H9 (cell line): Measurements from ENCODE around the gene GRIK4. TPM values are rescaled to one million over a fixed set of nuclear protein-coding genes. Genes with fewer than 3 reads are reported as not detected.

ENCODE experiments used
- DNase-seq: peaks from one replicate; pipeline ENCODE4 v3.0.0-alpha.2; 2017
- H2AFZ ChIP-seq: one replicate; pipeline ENCODE4 v1.6.1; 2013; ENCODE audit warnings: mild to moderate bottlenecking, low read length, control low read depth, moderate library complexity
- H2AK5ac ChIP-seq: 2 replicates; pipeline ENCODE4 v1.6.1; 2013; ENCODE audit warnings: low read length, control low read depth, mixed read lengths; ENCODE audit not compliant: insufficient read length
- H2BK120ac ChIP-seq: one replicate; pipeline ENCODE4 v1.6.1; 2013; ENCODE audit warnings: low read depth, mild to moderate bottlenecking, low read length, control low read depth, inconsistent platforms; ENCODE audit not compliant: poor library complexity, severe bottlenecking
- H2BK12ac ChIP-seq: 2 replicates; pipeline ENCODE4 v1.6.1; 2013; ENCODE audit warnings: low read length, control low read depth, mixed read lengths, low read depth; ENCODE audit not compliant: insufficient read length
- H2BK15ac ChIP-seq: 2 replicates; pipeline ENCODE4 v1.6.1; 2013; ENCODE audit warnings: low read depth, low read length, control low read depth
- H2BK20ac ChIP-seq: one replicate; pipeline ENCODE4 v1.6.1; 2013; ENCODE audit warnings: low read depth, mild to moderate bottlenecking, low read length, control low read depth, inconsistent platforms; ENCODE audit not compliant: poor library complexity, severe bottlenecking
- H2BK5ac ChIP-seq: 2 replicates; pipeline ENCODE4 v1.6.1; 2013; ENCODE audit warnings: low read length, control low read depth, mixed read lengths; ENCODE audit not compliant: insufficient read length
- H3K14ac ChIP-seq: 2 replicates; pipeline ENCODE4 v1.6.1; 2013; ENCODE audit warnings: low read length, control low read depth; ENCODE audit not compliant: insufficient read depth
- H3K18ac ChIP-seq: 2 replicates; pipeline ENCODE4 v1.6.1; 2013; ENCODE audit warnings: low read depth, mild to moderate bottlenecking, mixed read lengths, low read length, control low read depth; ENCODE audit not compliant: insufficient read length
- H3K23ac ChIP-seq: 2 replicates; pipeline ENCODE4 v1.6.1; 2013; ENCODE audit warnings: low read length, control low read depth, mixed read lengths, low read depth; ENCODE audit not compliant: insufficient read length
- H3K23me2 ChIP-seq: 2 replicates; pipeline ENCODE4 v1.6.1; 2013; ENCODE audit warnings: low read depth, mild to moderate bottlenecking, mixed read lengths, low read length, control low read depth; ENCODE audit not compliant: insufficient read length, poor library complexity, severe bottlenecking
- H3K27ac ChIP-seq: 2 replicates; pipeline ENCODE4 v1.5.1; 2013; ENCODE audit warnings: low read length, control low read depth, mixed read lengths, low read depth; ENCODE audit not compliant: insufficient read length
- H3K27me3 ChIP-seq: 2 replicates; pipeline ENCODE4 v1.6.1; 2013; ENCODE audit warnings: low read length, control low read depth, inconsistent platforms; ENCODE audit not compliant: insufficient read depth
- H3K4ac ChIP-seq: 2 replicates; pipeline ENCODE4 v1.6.1; 2013; ENCODE audit warnings: low read depth, mild to moderate bottlenecking, control low read depth, inconsistent platforms, low read length, moderate library complexity
- H3K4me1 ChIP-seq: 2 replicates; pipeline ENCODE4 v1.6.1; 2013; ENCODE audit warnings: low read length, control low read depth, inconsistent platforms; ENCODE audit not compliant: insufficient read depth
- H3K4me2 ChIP-seq: 2 replicates; pipeline ENCODE4 v1.6.1; 2013; ENCODE audit warnings: low read length, control low read depth, mixed read lengths; ENCODE audit not compliant: insufficient read length, insufficient read depth
- H3K56ac ChIP-seq: 2 replicates; pipeline ENCODE4 v1.6.1; 2013; ENCODE audit warnings: low read depth, mild to moderate bottlenecking, mixed read lengths, low read length, control low read depth; ENCODE audit not compliant: insufficient read length
- H3K79me1 ChIP-seq: 2 replicates; pipeline ENCODE4 v1.6.1; 2013; ENCODE audit warnings: low read depth, mild to moderate bottlenecking, moderate library complexity, low read length, control low read depth, inconsistent platforms; ENCODE audit not compliant: insufficient read depth, poor library complexity, severe bottlenecking
- H3K79me2 ChIP-seq: 2 replicates; pipeline ENCODE4 v1.6.1; 2013; ENCODE audit warnings: low read length, control low read depth, inconsistent platforms; ENCODE audit not compliant: insufficient read depth
- H3K9ac ChIP-seq: 2 replicates; pipeline ENCODE4 v1.6.1; 2013; ENCODE audit warnings: low read length, control low read depth, mixed read lengths; ENCODE audit not compliant: insufficient read length; ENCODE audit errors: extremely low read depth
- H3K9me3 ChIP-seq: one replicate; pipeline ENCODE4 v1.6.1; 2013; ENCODE audit warnings: low read depth, low read length, inconsistent platforms; ENCODE audit not compliant: control insufficient read depth
- H3T11ph ChIP-seq: one replicate; pipeline ENCODE4 v1.6.1; 2013; ENCODE audit warnings: mild to moderate bottlenecking, low read length, control low read depth, inconsistent platforms
- H4K20me1 ChIP-seq: one replicate; pipeline ENCODE4 v1.6.1; 2013; ENCODE audit not compliant: control insufficient read depth, insufficient read length, insufficient read depth
- H4K5ac ChIP-seq: 2 replicates; pipeline ENCODE4 v1.6.1; 2013; ENCODE audit warnings: low read depth, mild to moderate bottlenecking, mixed read lengths, low read length, control low read depth; ENCODE audit not compliant: insufficient read length
- H4K8ac ChIP-seq: replicated peaks from 2 replicates; pipeline ENCODE4 v1.6.1; 2013; ENCODE audit warnings: low read length, control low read depth, mixed read lengths, low read depth; ENCODE audit not compliant: insufficient read length
- H4K91ac ChIP-seq: 2 replicates; pipeline ENCODE4 v1.6.1; 2013; ENCODE audit warnings: low read depth, mild to moderate bottlenecking, moderate library complexity, mixed read lengths, low read length, control low read depth; ENCODE audit not compliant: insufficient read length
- H3K27ac Mint-ChIP-seq, 3 experiments: 2 replicates in 2 of 3; 3 replicates in 1 of 3; pipeline ENCODE4 v1.8.0; 2020 to 2021; ENCODE audit warnings: mixed read lengths in 3 of 3, mild to moderate bottlenecking in 1 of 3, moderate library complexity in 1 of 3
- H3K27me3 Mint-ChIP-seq: 2 replicates; pipeline ENCODE4 v1.8.0; 2021; ENCODE audit warnings: low read depth, mild to moderate bottlenecking, moderate library complexity, mixed read lengths
- H3K36me3 Mint-ChIP-seq, 3 experiments: 2 replicates in 2 of 3; 3 replicates in 1 of 3; pipeline ENCODE4 v1.8.0; 2020 to 2021; ENCODE audit warnings: low read depth in 3 of 3, mixed read lengths in 3 of 3; ENCODE audit not compliant: insufficient read depth in 1 of 3
- H3K4me1 Mint-ChIP-seq, 2 experiments: 2 replicates each; pipeline ENCODE4 v1.8.0; 2020; ENCODE audit warnings: mixed read lengths in 2 of 2
- H3K4me3 Mint-ChIP-seq, 2 experiments: 2 replicates in 1 of 2; 3 replicates in 1 of 2; pipeline ENCODE4 v1.8.0; 2020 to 2021; ENCODE audit warnings: mild to moderate bottlenecking in 2 of 2, mixed read lengths in 2 of 2, moderate library complexity in 1 of 2
- H3K9me3 Mint-ChIP-seq, 2 experiments: 2 replicates in 1 of 2; 3 replicates in 1 of 2; pipeline ENCODE4 v1.8.0; 2020; ENCODE audit warnings: mild to moderate bottlenecking in 2 of 2, mixed read lengths in 2 of 2, moderate library complexity in 1 of 2
- WGBS: extraction: QIAGEN DNeasy Blood & Tissue Kit; methylation state at CpG from one replicate; pipeline ENCODE4 v1.1.7; 2013; ENCODE audit warnings: missing lambda C conversion rate, low lambda C conversion rate, mixed read lengths; ENCODE audit not compliant: insufficient read length; ENCODE audit errors: extremely low coverage; 5-methylcytosine and 5-hydroxymethylcytosine counted together
- total RNA-seq: library from RNA; stranded (reverse); gene quantifications from 2 replicates; pipeline ENCODE4 v1.2.1, GENCODE V29; 2021
- TF ChIP-seq, protein P1 (sequence below): fragments of 200-600 bp; sonication (generic); conservative IDR thresholded peaks from 3 replicates; pipeline ENCODE4 v1.8.0; 2021; ENCODE audit warnings: antibody characterized with exemption, mild to moderate bottlenecking

Gene GRIK4
- total RNA-seq, 1 experiment from 2014 or later = 2.3 TPM

DNA sequence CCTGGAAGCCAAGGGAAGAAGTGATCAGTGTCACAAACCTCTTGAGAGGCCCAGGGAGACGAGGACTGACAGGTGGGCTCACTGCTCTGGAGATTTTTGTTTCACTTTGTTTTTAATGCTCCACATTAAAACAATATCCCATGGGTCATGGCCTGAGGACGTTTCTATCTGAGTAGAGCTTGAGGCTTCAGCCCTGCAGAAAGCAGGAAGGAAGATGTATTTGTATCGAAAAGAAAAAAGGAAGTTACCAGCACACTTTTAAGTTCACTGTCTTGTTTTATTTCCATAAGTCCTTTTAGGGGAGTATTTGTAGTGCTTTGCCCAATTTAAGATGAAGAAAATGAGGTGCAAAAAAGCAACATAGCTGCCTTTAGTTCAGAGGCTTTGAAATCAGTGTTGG lies 191.1 kb downstream of the GRIK4 start:
- H3T11ph ChIP-seq = no peak overlapping the region
- H2BK15ac ChIP-seq = no peak overlapping the region
- H4K8ac ChIP-seq = no peak overlapping the region
- no peak overlapping the region for H3K4me2 ChIP-seq
- Mint-ChIP-seq H3K4me3 (no peak overlapping the region), H3K27ac (no peak overlapping the region), H3K27me3 (peaks cover 3% of the 10 kb centered on the region), H3K36me3 (peaks cover 2 to 4% (median 3%) of the 10 kb centered on the region in 3 experiments; a peak in 2 of 7 replicates), H3K9me3 (peaks cover 0 to 9% of the 10 kb centered on the region in 2 experiments; a peak in 3 of 5 replicates), H3K4me1 (peaks cover 0 to 6% of the 10 kb centered on the region in 2 experiments; a peak in 2 of 4 replicates)
- H2BK20ac ChIP-seq = no peak overlapping the region
- H3K27me3 ChIP-seq = no peaks in the 10 kb centered on the region
- H2AFZ ChIP-seq = no peak overlapping the region
- no peaks in the 10 kb centered on the region for H3K4me1 ChIP-seq
- no peak overlapping the region for H2AK5ac ChIP-seq
- no peaks in the 10 kb centered on the region for H3K79me1 ChIP-seq
- H2BK12ac ChIP-seq = no peak overlapping the region
- TF ChIP-seq, protein P1, sequence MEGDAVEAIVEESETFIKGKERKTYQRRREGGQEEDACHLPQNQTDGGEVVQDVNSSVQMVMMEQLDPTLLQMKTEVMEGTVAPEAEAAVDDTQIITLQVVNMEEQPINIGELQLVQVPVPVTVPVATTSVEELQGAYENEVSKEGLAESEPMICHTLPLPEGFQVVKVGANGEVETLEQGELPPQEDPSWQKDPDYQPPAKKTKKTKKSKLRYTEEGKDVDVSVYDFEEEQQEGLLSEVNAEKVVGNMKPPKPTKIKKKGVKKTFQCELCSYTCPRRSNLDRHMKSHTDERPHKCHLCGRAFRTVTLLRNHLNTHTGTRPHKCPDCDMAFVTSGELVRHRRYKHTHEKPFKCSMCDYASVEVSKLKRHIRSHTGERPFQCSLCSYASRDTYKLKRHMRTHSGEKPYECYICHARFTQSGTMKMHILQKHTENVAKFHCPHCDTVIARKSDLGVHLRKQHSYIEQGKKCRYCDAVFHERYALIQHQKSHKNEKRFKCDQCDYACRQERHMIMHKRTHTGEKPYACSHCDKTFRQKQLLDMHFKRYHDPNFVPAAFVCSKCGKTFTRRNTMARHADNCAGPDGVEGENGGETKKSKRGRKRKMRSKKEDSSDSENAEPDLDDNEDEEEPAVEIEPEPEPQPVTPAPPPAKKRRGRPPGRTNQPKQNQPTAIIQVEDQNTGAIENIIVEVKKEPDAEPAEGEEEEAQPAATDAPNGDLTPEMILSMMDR = no peak
- no peak overlapping the region for H3K4ac ChIP-seq
- H2BK120ac ChIP-seq = no peak overlapping the region
- H3K23ac ChIP-seq = no peak overlapping the region
- no peak overlapping the region for H2BK5ac ChIP-seq
- no peak overlapping the region for H3K18ac ChIP-seq
- H3K9me3 ChIP-seq = no peaks in the 10 kb centered on the region
- no peak overlapping the region for H3K9ac ChIP-seq
- H4K5ac ChIP-seq = no peak overlapping the region
- H3K79me2 ChIP-seq = no peaks in the 10 kb centered on the region
- WGBS = no CpG with 5 or more reads among the region's 3 CpGs
- no peak overlapping the region; the same call in 1 of the 2 replicates for H3K14ac ChIP-seq
- DNase-seq = no peak
- H3K27ac ChIP-seq = no peak overlapping the region
- H3K23me2 ChIP-seq = peaks cover 6% of the 10 kb centered on the region
- no peak overlapping the region for H3K56ac ChIP-seq
- no peak overlapping the region for H4K91ac ChIP-seq
- H4K20me1 ChIP-seq = no peaks in the 10 kb centered on the region
